ENCODE results near the gene KCNH8.

Gene KCNH8

DNA sequence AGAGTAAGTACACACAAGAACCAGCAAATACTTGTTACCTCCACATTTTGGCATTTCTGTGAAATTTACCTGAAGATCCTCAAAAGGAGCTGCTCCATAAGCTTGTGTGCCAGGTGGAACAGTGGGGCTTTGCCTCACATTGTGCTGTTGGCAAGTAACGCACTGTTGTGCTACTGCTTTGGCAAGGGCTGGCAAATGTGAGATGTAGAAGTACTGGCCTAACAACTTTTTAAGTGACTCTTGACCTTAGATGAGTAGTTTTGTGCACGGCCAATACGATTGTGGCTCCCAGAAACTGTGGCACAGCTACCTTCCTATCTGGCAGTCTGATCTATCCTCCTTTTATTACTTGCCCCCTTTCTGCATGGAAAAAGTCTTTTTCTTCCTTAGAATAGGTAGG, 337.0 kb downstream of the KCNH8 start:
- no peak for DNase-seq (ENCODE audit: low spot score)

DNA sequence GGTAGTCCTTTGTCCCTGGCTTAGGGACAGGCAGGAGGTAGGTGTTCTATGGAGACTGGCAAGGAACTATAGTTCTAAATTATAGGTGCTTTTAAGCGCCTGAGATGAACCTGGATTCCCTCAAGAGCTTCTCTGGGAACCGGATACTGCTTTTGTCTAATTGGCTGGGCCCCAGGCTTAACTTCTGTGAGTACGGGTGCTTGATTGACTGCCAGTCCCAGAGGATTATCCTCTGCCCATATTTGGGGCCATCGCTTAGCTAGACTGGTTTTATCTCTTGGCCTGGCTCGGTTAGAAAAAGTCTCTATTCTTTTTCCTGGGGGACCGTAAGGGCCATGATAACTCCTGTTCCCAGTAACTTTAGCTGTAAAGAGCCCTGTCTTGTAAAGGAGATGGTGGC, 339.1 kb downstream of the KCNH8 start:
- DNase-seq (ENCODE audit: low spot score), result no peak

DNA sequence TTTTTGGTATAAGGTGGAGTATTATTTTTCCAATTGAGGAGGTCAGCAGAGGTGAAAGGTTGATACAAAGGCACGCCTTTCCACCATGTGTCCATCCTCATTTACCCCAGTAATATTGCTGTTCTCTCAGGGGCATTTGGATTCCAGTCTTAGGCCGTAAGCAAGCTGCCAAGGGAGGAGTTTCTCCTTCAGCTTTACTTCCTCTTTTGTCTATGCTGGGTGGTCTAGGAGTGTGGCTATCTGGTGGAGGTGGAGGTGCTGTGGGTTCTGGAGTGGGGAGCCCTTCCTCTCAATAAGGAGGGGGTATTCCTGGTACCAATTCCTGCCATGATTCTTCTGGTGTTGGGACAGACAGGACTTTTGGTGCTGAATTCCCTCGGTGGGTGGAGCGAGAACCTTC, 340.6 kb downstream of the KCNH8 start:
- no peak for DNase-seq (ENCODE audit: low spot score)

- DNase-seq (ENCODE audit: low spot score), result no peak
These were observed 341.6 kb downstream of the KCNH8 start for GRCh38 chr3:19489936-19490335.

DNA sequence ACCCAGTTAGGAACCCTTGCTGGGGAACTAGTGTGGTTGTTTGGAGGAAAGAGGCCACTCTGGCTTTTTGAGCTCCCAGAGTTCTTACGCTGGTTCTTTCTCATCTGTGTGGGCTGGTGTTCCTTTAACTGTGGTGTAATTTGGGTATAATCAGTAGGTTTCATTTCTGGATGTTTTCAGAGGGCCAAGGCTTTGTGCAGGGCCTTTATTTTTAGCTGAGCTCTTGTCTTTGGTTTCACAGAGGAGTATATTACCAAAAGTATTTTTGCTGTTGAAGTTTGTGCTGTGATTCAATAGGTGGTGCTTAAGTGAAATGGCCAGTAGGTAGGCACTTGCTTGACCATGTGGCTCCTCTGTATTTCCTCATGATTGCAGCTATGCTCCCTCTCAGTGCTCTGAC, 357.9 kb downstream of the KCNH8 start:
- DNase-seq (ENCODE audit: low spot score), result no peak

GRCh38 chr3:19522305-19522704, 374.0 kb downstream of the KCNH8 start:
- no peak for DNase-seq (ENCODE audit: low spot score)

DNA sequence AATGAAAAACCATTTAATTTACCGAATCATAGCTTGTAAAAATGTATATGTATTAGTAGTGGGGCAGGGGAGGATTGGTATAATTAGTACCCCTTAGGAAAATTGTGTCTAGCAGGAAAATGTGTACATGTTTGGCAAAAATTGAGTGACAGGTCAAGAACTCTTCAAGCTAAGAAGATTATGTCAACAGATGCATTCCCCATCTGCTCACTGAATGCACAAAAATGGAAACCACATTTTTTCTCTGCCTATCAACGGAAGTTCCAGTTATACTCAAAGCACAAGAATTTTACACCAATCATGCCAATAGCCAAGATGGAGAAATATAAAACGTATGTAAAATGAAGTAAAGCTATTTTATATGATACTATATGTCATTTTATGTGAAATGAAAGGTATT, 377.8 kb downstream of the KCNH8 start:
- DNase-seq (ENCODE audit: low spot score), result no peak

DNA sequence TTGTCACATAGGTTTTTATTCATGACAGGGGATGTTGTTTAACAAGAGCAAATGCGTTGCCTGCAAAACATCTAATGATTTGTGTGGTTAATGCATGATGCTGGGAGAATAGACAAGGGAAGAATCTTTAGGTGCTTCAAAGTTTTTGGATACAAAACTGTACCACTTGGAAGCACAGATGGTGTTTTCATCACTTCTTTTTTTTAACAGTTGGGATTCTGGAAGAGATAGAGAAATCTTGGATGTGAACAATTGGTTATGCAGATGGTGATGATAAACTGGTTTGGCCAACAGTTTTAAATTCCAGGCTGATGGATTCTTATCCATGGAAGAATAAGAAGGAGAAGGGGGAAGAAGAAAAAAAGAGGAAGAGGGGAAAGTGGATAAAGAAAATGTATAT, 379.4 kb downstream of the KCNH8 start:
- DNase-seq (ENCODE audit: low spot score), result no peak

- DNase-seq (ENCODE audit: low spot score), result no peak
These were observed 383.1 kb downstream of the KCNH8 start for GRCh38 chr3:19531426-19531825.

DNA sequence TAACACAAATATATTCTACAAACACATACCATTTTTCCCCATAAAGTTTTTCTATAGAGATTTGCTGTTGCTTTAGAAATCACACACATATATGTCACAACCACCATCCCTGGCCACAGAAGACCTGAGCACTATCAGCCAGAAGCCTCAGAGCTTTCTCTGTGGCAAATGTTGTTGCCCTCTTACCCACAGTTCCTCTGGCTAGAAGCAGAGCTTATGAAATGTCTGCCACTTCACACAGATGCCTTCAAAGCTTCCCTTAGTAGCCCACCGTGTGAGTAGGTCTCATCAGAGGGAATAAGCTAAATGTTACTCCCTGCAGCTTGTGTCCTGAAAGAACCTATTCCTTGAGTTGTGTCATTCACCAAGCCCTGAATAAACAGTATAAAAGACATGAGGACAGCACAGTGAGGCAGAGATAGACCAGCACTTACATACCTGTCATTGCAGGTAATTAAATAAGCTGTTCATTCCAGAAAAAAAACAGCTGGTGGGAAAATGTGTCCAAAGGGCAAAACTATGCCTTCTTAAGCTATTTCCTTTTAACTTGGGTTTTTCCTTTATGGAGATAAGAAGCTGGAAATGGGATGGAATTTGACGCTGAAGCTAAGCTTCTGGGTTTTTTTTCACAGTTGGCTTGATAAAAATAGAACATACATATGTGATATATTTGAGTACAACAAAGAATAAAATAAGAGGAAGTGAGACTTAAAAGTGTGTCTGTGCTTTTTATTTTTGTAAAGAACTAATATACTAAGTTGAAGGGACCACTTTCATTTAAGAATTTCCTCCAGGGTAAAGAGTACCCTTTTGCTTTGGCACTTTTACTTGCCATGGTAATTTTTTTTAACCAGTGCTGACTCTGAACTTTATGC, 391.4 kb downstream of the KCNH8 start:
- no peak for DNase-seq (ENCODE audit: low spot score)

GRCh38 chr3:19540464-19540863, 392.2 kb downstream of the KCNH8 start:
- no peak for DNase-seq (ENCODE audit: low spot score)

GRCh38 chr3:19541284-19541683, 393.0 kb downstream of the KCNH8 start:
- DNase-seq (ENCODE audit: low spot score), result no peak

DNA sequence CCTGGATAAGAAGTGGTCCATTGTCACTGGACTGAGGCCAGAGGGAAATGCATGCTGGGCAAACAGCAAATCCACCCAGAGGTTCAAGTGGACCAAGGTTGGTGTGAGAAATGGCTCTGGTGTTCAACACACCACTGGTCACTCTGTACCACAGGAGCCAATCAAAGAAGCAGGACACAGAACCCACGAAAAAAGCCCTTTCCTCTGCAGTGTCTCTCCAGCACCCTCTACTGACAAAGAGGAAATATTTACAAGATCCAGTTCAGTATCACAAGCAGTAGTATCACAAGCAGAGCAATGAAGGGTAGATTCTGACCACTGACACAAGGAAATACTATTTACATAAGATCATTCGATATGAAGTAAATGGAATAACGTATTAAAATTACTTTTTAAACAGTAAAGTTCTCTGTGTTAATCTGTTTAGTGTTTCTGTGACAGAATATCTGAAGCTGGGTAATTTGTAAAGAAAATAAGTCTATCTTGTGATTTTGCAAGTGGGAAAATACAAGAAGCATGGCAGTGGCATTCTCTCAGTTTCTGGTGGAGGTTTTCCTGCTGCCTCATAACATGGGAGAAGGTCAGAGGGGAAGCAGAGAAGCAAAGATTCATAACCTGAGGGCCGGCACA, 395.0 kb downstream of the KCNH8 start:
- DNase-seq (ENCODE audit: low spot score), result no peak

- no peak for DNase-seq (ENCODE audit: low spot score)
These were observed 399.6 kb downstream of the KCNH8 start for GRCh38 chr3:19547665-19548464.

DNA sequence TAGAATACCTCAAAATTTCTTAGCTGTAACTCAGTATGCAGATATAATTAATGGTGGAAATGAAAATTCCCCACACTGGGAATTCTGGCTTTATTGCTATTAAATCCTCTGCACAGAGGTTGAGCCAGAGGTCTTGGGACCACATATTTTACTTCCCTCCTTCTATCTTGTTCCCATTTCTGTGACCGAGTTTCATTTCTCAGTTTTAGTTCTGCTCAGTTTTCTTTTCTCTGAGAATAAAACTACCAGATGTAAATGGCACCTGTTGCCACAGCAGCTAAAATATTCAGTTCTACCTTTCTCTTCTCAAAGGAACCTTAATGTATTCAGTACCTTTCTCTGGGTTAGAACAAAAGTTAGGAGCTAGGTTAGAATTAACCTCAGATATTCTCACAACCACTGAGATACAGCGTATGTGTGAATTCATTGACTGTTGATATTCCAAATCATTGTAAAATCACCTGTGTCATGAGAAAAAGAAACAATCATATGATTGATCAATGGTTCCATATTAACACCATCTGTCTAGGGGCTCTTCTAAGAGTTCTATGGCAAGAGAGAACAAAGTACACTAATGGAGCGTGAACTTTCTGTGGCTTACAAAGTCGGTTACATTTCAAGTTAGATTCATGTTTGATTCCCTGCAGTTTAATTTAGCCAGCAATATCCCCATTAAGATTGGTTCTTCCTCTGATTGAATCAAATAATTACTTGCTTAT, 411.6 kb downstream of the KCNH8 start:
- DNase-seq (ENCODE audit: low spot score), result no peak

DNA sequence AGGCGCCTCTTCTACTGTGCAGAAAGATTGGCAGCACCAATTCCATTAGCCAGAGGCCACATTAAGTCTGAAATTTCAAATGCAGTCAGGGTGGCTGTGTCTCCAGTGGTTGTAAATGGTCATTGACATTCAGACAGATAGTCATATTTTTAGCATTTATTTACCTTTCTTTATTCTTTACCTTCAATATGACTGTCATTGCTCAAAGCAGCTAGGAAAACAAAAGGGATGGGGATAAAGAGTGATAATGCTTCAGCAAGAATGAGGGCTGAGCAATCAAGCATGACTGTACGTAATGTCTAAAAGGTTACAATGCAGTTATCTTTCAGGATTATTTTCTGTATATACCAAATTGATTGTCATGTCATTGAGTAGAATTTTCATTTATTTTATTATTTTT, 425.3 kb downstream of the KCNH8 start:
- no peak for DNase-seq (ENCODE audit: low spot score)

- DNase-seq (ENCODE audit: low spot score), result no peak
These were observed 426.0 kb downstream of the KCNH8 start for GRCh38 chr3:19574268-19574667.

GRCh38 chr3:19576343-19576742, 428.0 kb downstream of the KCNH8 start:
- DNase-seq (ENCODE audit: low spot score), result no peak
